ENCODE measurements around the gene CEP250. TPM values are rescaled to one million over a fixed set of nuclear protein-coding genes. Genes with fewer than 3 reads are reported as not detected.
"Not testable (repeated sequence)": the region's sequence is repeated elsewhere in the genome, so short reads cannot be mapped to it uniquely, and the experiment has no call there.

The CEP250 gene
- total RNA-seq, 1 experiment from 2014 or later: 18.9 TPM

DNA sequence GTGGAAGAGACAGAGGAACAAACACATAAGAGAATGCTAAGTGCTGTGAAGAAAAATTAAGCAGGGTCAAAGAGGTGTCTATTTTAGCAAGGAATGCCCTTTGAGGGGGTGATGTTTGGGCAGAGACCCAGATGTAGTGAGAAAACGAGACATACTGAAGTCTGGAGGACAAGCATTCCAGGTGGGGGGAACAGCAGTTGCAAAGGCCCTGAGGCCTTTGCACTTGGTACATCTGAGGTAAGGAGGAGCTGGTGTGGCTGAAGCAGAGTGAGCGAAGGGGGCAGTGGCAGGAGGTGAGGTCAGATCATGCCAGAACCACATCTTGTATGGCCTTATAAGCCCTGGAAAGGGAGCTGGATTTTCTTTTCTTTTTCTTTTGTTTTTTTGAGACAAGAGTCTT lies 11.2 kb upstream of the CEP250 start:
- Histone ChIP-seq H3K4me3 (ENCODE audit: insufficient read depth, low read depth, low read length) (no peak overlapping the region), H3K36me3 (replicated peaks; ENCODE audit: control insufficient read depth, insufficient read depth, low read length) (no peaks in the 10 kb centered on the region), H3K27me3 (ENCODE audit: control insufficient read depth, insufficient read depth, low read length) (no peaks in the 10 kb centered on the region)
- DNase-seq: no peak

DNA sequence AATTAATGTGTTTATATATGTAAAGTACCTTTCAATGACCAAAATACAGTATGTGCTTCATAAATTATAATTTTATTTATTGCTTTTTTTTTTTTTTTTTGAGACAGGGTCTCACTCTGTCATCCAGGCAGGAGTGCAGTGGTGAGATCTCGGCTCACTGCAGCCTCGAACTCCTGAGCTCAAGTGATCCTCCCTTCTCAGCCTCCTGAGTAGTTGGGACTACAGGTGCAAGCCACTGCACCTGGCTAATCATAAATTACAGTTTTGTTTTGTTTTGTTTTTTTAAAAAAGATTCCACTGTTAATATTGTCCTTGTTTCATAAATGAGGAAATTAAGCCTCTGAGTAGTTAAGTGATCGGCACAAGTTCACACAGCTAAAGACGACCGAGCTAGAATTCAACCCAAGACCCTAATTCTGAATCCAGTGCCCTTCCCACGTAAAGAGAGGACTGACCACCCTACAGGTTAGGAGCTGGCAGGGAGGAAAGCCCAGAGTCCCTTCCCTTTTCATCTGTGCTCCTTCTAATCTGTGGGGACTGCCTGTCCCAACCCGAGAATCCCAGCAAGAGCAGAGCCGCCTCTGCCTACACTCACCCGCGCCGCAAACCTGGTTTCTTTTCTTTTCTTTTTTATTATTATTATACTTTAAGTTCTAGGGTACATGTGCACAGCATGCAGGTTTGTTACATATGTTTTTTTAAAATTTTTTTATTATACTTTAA lies 8.9 kb upstream of the CEP250 start:
- DNase-seq: no peak
- Histone ChIP-seq H3K36me3 (replicated peaks; ENCODE audit: control insufficient read depth, insufficient read depth, low read length) (no peaks in the 10 kb centered on the region), H3K27me3 (ENCODE audit: control insufficient read depth, insufficient read depth, low read length) (no peaks in the 10 kb centered on the region), H3K4me3 (ENCODE audit: insufficient read depth, low read depth, low read length) (0 out of 2 replicates have a peak overlapping the region, but pooled peaks have one; percentile 29)

DNA sequence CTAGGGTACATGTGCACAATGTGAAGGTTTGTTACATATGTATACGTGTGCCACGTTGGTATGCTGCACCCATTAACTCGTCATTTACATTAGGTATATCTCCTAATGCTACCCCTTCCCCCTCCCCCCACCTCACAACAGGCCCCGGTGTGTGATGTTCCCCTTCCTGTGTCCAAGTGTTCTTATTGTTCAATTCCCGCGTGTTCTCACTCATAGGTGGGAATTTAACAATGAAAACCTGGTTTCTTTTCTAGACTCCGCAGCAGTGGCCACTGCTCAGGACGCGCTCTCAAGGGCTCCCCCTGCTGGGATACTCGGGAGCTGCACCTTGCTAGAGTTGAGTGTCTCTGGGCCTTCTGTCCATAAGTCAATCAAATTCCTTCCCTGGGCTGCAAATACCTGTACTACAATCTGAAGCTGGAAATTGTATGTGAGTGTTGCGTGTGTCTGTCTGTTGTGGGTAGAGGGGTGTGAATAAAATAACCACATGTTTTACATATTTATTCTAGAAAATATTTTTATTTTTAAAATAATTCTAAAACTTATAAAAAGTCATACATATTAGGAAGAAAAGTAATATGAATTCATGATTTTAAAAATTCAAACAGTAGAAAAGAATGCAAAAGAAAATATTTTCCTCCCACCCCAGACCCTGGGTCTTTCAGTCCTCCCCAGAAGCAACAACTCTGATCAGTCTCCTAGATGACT lies 8.2 kb upstream of the CEP250 start:
- H3K36me3 ChIP-seq (replicated peaks; ENCODE audit: control insufficient read depth, insufficient read depth, low read length): no peaks in the 10 kb centered on the region
- H3K4me3 ChIP-seq (ENCODE audit: insufficient read depth, low read depth, low read length): peak overlapping the region; percentile 29; the same call in 1 of the 2 replicates
- peak; percentile 80 for DNase-seq

DNA sequence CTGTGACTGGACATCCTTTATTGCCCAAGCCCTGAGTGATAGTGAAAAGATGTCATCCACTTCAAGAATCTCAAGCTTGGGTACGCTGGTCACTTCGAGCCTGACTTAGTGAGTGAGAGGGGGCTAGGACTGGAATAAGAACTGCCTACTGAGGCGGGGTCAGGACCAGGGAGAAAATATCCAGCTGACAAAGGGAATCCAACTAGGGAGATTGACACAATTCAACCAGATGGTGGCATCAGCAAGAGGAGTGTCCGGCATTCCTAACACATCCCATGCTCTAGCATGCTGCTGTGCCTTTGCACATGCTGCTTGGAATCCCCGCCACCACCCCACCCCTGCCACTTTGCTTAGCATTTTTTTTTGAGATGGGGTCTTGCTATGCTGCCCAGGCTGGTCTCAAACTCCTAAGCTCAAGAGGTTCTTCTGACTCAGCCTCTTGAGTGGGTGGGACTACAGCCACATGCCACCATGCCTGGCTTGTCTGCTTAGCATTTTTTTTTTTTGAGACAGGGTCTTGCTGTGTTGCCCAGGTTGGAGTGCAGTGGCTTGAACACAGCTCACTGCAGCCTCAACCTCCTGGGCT lies 6.5 kb upstream of the CEP250 start:
- no peak for DNase-seq
- H3K36me3 ChIP-seq (replicated peaks; ENCODE audit: control insufficient read depth, insufficient read depth, low read length): no peaks in the 10 kb centered on the region
- H3K4me3 ChIP-seq (ENCODE audit: insufficient read depth, low read depth, low read length): no peak overlapping the region

More for the DNA sequence above, 8.2 kb upstream of the CEP250 start:
- H3K27me3 ChIP-seq (ENCODE audit: control insufficient read depth, insufficient read depth, low read length): no peaks in the 10 kb centered on the region

DNA sequence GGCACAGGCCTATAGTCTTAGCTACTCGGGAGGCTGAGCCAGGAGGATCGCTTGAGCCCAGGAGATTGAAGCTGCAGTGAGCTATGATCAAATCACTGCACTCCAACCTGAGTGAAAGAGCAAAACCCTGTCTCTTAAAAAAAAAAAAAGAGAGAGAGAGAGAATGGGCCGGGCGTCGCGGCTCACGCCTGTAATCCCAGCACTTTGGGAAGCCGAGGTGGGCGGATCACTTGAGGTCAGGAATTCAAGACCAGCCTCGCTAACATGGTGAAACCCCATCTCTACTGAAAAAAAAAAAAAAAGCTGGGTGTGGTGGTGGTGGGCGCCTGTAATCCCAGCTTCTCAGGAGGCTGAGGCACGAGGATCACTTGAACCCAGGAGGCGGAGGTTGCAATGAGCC lies 5.5 kb upstream of the CEP250 start:
- H3K36me3 ChIP-seq (replicated peaks; ENCODE audit: control insufficient read depth, insufficient read depth, low read length); H3K27me3 ChIP-seq (ENCODE audit: control insufficient read depth, insufficient read depth, low read length); DNase-seq; H3K4me3 ChIP-seq (ENCODE audit: insufficient read depth, low read depth, low read length): not testable (repeated sequence)

More for the DNA sequence above, 6.5 kb upstream of the CEP250 start:
- H3K27me3 ChIP-seq (ENCODE audit: control insufficient read depth, insufficient read depth, low read length): no peaks in the 10 kb centered on the region

DNA sequence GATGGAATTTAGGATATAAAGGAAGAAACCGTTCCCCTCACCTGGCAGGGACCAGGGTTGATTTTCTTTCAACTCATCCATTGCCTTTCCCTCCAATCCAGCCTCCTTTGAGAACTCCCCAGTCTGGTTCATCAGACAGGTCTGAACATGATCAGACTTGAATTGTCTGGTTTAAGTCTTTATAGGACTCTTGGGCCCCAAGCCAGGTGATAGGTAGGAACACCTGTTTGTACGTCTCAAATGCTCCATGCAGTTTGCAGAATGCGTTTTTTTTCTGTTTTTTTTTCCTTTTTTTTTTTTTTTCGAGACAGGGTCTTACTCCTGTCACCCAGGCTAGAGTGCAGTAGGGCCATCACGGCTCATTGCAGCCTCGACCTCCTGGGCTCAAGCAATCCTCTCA lies 4.1 kb upstream of the CEP250 start:
- no peak for DNase-seq
- no peak overlapping the region for H3K4me3 ChIP-seq (ENCODE audit: insufficient read depth, low read depth, low read length)
- H3K27me3 ChIP-seq (ENCODE audit: control insufficient read depth, insufficient read depth, low read length): no peaks in the 10 kb centered on the region
- no peaks in the 10 kb centered on the region for H3K36me3 ChIP-seq (replicated peaks; ENCODE audit: control insufficient read depth, insufficient read depth, low read length)

DNA sequence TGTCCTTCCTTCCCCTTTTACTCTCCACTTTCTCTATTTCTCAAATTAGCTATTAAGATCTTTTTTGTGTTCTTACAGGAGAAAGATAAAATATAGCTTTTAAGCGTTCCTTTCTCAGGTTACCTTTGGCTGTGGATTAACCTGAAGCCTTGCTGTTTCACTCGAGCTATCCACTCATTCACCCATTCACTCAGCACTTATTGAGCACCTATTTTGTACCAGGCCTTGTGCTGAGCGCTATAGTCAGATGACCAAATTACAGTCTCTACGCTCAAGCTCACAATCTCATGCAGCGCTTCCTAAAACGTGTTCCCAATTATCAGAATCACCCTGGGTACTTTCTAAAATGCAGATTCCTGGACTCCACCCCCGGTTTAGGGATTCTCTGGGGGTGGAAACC lies 1.8 kb upstream of the CEP250 start:
- Histone ChIP-seq H3K27me3 (ENCODE audit: control insufficient read depth, insufficient read depth, low read length) (no peaks in the 10 kb centered on the region), H3K4me3 (ENCODE audit: insufficient read depth, low read depth, low read length) (no peak overlapping the region), H3K36me3 (replicated peaks; ENCODE audit: control insufficient read depth, insufficient read depth, low read length) (no peaks in the 10 kb centered on the region)
- DNase-seq: no peak

DNA sequence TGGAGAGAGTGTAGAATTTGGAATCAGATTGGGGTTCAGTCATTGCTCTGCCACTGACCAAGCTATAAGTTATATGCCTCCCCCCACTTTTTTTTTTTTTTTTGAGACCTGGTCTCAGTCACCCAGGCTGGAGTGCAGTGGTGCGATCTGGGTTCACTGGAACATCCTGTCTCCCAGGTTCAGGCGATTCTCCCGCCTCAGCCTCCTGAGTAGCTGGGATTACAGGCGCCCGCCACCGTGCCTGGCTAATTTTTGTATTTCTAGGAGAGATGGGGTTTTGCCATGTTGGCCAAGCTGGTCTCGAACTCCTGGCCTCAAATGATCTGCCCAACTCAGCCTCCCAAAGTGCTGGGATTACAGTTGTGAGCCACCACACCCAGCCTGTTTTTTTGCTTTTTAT lies 1.3 kb downstream of the CEP250 start:
- not testable (repeated sequence) for H3K4me3 ChIP-seq (ENCODE audit: insufficient read depth, low read depth, low read length); H3K36me3 ChIP-seq (replicated peaks; ENCODE audit: control insufficient read depth, insufficient read depth, low read length); DNase-seq; H3K27me3 ChIP-seq (ENCODE audit: control insufficient read depth, insufficient read depth, low read length)

DNA sequence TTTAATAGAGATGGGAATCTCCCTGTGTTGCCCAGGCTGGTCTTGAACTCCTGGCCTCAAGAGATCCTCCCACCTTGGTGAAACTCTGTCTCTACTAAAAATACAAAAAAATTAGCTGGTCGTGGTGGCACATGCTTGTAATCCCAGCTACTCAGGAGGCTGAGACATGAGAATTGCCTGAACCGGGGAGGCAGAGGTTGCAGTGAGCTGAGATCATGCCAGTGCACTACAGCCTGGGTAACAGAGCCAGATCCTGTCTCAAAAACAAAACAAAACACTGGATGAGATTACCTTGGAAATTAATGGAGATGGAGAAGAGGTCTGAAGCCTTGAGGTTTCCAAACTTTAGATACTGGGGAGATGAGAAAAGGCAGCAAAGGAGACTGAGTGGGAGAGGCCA lies 2.1 kb downstream of the CEP250 start:
- not testable (repeated sequence) for H3K27me3 ChIP-seq (ENCODE audit: control insufficient read depth, insufficient read depth, low read length); H3K4me3 ChIP-seq (ENCODE audit: insufficient read depth, low read depth, low read length); DNase-seq; H3K36me3 ChIP-seq (replicated peaks; ENCODE audit: control insufficient read depth, insufficient read depth, low read length)

DNA sequence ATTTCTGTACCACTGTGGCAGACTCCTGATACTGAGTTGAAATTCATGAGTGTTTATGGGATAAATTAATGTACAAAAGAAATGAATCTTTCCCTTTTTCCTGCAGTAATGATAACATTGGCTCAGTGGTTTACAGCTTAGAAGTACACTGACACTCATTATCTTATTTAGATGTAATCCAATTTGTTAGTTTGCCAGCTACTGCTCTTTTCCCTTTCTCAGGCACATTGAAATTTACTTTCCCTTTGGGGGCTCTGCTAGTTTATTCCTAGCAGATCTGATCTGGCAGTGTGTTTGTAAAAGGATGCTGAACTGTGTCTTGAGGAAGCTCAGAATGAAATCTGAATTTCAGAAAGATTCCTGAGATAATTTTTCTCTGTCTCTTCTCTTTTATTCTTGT lies 3.0 kb downstream of the CEP250 start:
- peaks cover 10% of the 10 kb centered on the region for H3K36me3 ChIP-seq (replicated peaks; ENCODE audit: control insufficient read depth, insufficient read depth, low read length)
- no peak overlapping the region for H3K4me3 ChIP-seq (ENCODE audit: insufficient read depth, low read depth, low read length)
- no peaks in the 10 kb centered on the region for H3K27me3 ChIP-seq (ENCODE audit: control insufficient read depth, insufficient read depth, low read length)
- no peak for DNase-seq

DNA sequence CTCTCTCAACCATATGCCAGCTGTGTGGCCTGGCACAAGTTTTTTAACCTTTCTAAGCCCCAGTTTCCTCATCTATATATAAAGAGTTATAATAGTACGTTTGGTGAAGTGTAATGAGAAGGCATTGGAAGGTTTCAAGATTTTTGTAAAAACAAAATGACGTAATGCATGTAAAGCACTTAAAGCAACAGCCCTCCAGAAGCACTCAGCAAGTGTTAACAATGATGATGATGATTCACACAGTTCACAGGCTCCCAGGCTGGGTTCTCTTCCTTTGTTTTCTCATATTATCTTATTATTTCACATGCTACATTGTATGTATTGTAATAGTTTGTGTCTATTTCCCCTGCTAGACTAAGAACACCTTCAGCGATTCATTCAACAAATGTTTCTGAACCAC lies 6.2 kb downstream of the CEP250 start:
- Histone ChIP-seq H3K36me3 (replicated peaks; ENCODE audit: control insufficient read depth, insufficient read depth, low read length) (peaks cover 29% of the 10 kb centered on the region), H3K4me3 (ENCODE audit: insufficient read depth, low read depth, low read length) (no peak overlapping the region), H3K27me3 (ENCODE audit: control insufficient read depth, insufficient read depth, low read length) (no peaks in the 10 kb centered on the region)
- DNase-seq: no peak

DNA sequence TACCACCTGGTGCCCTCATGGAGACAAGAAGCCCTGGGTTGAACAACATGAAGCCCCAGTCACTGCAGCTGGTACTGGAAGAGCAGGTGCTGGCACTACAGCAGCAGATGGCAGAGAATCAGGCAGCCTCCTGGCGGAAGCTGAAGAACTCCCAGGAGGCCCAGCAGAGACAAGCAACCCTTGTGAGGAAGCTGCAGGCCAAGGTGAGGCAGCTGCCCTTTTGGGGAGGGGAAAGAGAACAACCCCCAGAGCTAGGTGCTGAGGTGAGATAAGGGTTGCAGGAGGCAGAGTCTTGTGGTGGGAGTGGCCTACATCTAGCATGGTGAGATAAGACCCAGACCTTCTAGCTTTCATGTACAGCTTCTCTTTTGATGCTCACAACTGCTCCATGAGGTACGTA lies 7.0 kb downstream of the CEP250 start:
- Histone ChIP-seq H3K36me3 (replicated peaks; ENCODE audit: control insufficient read depth, insufficient read depth, low read length) (peaks cover 30% of the 10 kb centered on the region), H3K4me3 (ENCODE audit: insufficient read depth, low read depth, low read length) (no peak overlapping the region), H3K27me3 (ENCODE audit: control insufficient read depth, insufficient read depth, low read length) (no peaks in the 10 kb centered on the region)
- DNase-seq: no peak

DNA sequence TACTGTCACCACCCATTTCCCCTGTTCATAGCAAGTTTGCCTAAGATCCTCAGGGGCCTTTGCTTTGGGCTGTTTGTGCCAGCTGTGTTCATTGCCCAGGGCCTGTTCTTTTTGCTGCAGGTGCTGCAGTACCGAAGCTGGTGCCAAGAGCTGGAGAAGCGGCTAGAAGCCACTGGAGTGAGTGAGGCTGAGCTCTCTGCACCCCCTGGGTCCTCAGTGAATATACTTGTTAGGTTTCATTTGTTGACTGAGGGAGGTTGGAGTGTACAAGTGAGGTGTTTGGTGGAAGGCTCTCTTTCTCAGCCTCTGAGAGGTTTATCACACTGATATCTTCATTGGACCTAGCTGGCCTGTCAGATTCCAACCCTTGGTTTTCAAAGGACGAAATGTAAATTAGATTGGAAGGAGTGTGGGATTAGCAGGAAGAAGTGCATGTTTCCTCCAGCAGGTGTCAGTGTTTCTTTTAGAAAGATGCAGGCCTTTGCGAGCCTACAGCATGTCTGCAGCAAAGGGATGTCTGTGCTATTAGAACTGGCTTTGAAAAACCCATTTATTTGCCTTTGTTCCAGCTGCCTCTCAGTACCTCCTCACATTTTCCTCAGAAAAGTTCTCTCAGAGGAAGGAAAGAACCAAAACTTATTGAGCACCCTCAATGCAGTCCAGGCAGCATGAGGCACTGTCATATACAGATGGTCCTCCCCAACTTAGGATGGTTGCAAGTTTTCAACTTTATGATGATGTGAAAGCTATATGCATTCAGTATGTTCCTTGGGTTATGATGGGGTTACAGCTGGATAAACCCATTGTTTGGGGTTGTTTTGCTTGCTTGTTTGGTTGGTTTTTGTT lies 8.3 kb downstream of the CEP250 start:
- Histone ChIP-seq H3K27me3 (ENCODE audit: control insufficient read depth, insufficient read depth, low read length) (no peaks in the 10 kb centered on the region), H3K36me3 (replicated peaks; ENCODE audit: control insufficient read depth, insufficient read depth, low read length) (peaks cover 38% of the 10 kb centered on the region), H3K4me3 (ENCODE audit: insufficient read depth, low read depth, low read length) (no peak overlapping the region)
- peak; percentile 80 for DNase-seq

DNA sequence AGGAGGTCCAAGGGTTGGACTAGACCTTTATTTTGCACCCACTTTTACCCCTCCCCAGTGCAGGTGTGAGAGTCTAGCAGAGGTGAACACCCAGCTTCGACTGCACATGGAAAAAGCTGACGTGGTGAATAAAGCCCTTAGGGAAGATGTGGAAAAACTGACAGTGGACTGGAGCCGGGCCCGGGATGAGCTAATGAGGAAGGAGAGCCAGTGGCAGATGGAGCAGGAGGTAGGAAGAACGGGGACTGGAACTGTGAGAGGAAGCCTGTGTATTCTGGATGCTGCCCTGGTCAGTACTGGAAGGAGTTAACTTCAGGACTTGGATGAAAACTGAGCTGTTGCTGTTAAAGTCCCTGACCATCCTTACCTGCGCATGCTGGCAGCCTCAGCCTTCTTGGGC lies 10.6 kb downstream of the CEP250 start:
- Histone ChIP-seq H3K27me3 (ENCODE audit: control insufficient read depth, insufficient read depth, low read length) (no peaks in the 10 kb centered on the region), H3K36me3 (replicated peaks; ENCODE audit: control insufficient read depth, insufficient read depth, low read length) (peaks cover 42% of the 10 kb centered on the region), H3K4me3 (ENCODE audit: insufficient read depth, low read depth, low read length) (no peak overlapping the region)
- DNase-seq: no peak

Data from H7 (cell line).